Heart right ventricle (tissue), 16 donors: ENCODE measurements around the gene DSTYK. TPM values are rescaled to one million over a fixed set of nuclear protein-coding genes. Genes with fewer than 3 reads are reported as not detected.
"Not testable (repeated sequence)": the region's sequence is repeated elsewhere in the genome, so short reads cannot be mapped to it uniquely, and the experiment has no call there.

ENCODE experiments used
- ATAC-seq, 8 donors: fragments of 200-7000 bp; cut with Tn5 transposase; one replicate each; pipeline ENCODE4 v1.9.1; 2020; ENCODE audit warnings: mild to moderate bottlenecking in 8 of 8, moderate library complexity in 8 of 8, moderate number of reproducible peaks in 1 of 8
- DNase-seq, 2 donors: peaks; one replicate each; pipeline ENCODE4 v3.0.0-alpha.2; 2020
- H3K27ac ChIP-seq, 10 donors: fragments of 200-600 bp; sonication (generic) in 2 of 10; one replicate each; pipeline versions ENCODE4 v1.5.0 to v1.8.0; 2020 to 2022; ENCODE audit warnings: mild to moderate bottlenecking in 3 of 10
- H3K27me3 ChIP-seq, 7 donors: fragments of 200-600 bp; one replicate each; pipeline ENCODE4 v1.8.0; 2021 to 2022; ENCODE audit warnings: mild to moderate bottlenecking in 2 of 7
- H3K36me3 ChIP-seq, 9 donors: fragments of 200-600 bp; sonication (generic) in 1 of 9; one replicate each; pipeline versions ENCODE4 v1.5.0 to v1.8.0; 2020 to 2022; ENCODE audit warnings: mild to moderate bottlenecking in 2 of 9
- H3K4me1 ChIP-seq, 9 donors: fragments of 200-600 bp; sonication (generic) in 1 of 9; one replicate each; pipeline versions ENCODE4 v1.5.0 to v1.8.0; 2020 to 2022; ENCODE audit warnings: mild to moderate bottlenecking in 4 of 9
- H3K4me3 ChIP-seq, 10 donors: fragments of 200-600 bp; sonication (generic) in 2 of 10; one replicate each; pipeline versions ENCODE4 v1.5.0 to v1.8.0; 2020 to 2022; ENCODE audit warnings: mild to moderate bottlenecking in 7 of 10, moderate library complexity in 2 of 10
- H3K9me3 ChIP-seq, 11 donors: fragments of 200-600 bp in 10 of 11; sonication (generic) in 2 of 11; one replicate each; pipeline versions ENCODE4 v1.5.0 to v1.8.0; 2013 to 2022; ENCODE audit warnings: mild to moderate bottlenecking in 2 of 11, control low read depth in 1 of 11, moderate library complexity in 1 of 11
- WGBS, 2 donors: extraction: QIAGEN DNeasy Blood & Tissue Kit; methylation state at CpG; one replicate each; pipeline ENCODE4 v1.1.7; 2013; ENCODE audit warnings: inconsistent platforms in 1 of 2; 5-methylcytosine and 5-hydroxymethylcytosine counted together
- intact Hi-C, 10 donors: fragments of 100-400 bp; cut with DNase I; formaldehyde crosslinking; loops; one replicate each; pipeline versions ENCODE4 v1.11.1 to v1.14.2; 2022
- polyA plus RNA-seq, 2 donors: library from polyadenylated mRNA; stranded (reverse); fragments of 200-250 nt; gene quantifications; one replicate each; pipeline ENCODE4 v1.2.3, GENCODE V29; 2013
- total RNA-seq, 10 donors: library from RNA; stranded (reverse); fragmentation: NEBNext Ultra II Directional in 3 of 10; extraction: Animal tissue kit (Norgen Biotek cat#: 25700) in 3 of 10; gene quantifications; one replicate each; pipeline versions ENCODE4 v1.2.1 to v1.2.4, GENCODE V29; 2021 to 2023
- TF ChIP-seq, protein P1 (sequence below), 9 donors: fragments of 200-600 bp; sonication (generic) in 2 of 9; IDR thresholded peaks; one replicate each; pipeline versions ENCODE4 v1.5.0 to v1.8.0; 2021 to 2022; ENCODE audit warnings: antibody characterized with exemption in 9 of 9, mild to moderate bottlenecking in 5 of 9, moderate library complexity in 1 of 9
- donor health status: Arrhythmogenic right ventricular cardiomyopathy.
- donor health status: ischemic (EF 13 %, LVEDD 7.1; RV severe dilation, severe dysfunction).
- donor health status: healthy with polysubstance abuse.
- donor health status: DM: no; HTN: yes; CAD: no.
- donor health status: DM: no; HTN: no; CAD: no.
- donor health status: ischemic (EF 25% LVEDD 6.9; RV normal size, moderate dysfunction).
- donor health status: ischemic (EF 25% LVEDD 5.7; RV mildly dilated, moderate dysfunction).
- donor health status: healthy.
- donor health status: DM: yes; HTN: yes; CAD: no.
- donor health status: Ischemic cardiomyopathy.
- donor health status: ischemic (EF 35%, LVEDD 5.7; RV mildly dilated, moderate dysfunction).
- donor health status: nonischemic (EF 11% LVEDD 7.7; RV severe dilation, severe dysfunction).
- donor health status: DM: yes; HTN: yes; CAD: no.
- donor health status: PGD.
- donor health status: ischemic (EF 29% LVEDD 5.4; RV normal size, mild dysfunction).
- donor health status: nonischemic (EF 23%, LVEDD 6.1; RV moderate dilation, normal function).

DSTYK gene
- total and polyA plus RNA-seq, 12 donors: 2.6 to 9.5 (median 7.6) TPM

DNA sequence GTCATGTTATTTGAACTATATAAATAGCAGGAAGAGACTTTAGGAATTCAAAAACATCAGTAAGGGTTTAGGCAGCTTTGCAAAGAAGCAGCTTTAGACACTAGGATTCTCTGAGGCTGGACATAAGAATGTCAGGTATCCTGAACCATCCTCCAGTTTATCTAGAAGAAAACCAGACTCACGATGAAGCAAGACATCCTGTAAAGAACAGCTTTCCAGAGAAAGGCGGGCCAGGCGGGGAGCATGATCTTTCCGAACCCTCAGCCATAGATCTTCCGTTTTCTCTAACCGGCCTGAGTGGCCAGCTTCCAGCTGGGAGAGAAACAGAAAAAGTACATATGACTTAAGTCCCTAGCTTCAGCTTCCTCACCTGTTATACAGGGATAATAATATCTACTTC, 50.4 kb downstream of the DSTYK start:
- no peak for ATAC-seq
- TF ChIP-seq, protein P1, sequence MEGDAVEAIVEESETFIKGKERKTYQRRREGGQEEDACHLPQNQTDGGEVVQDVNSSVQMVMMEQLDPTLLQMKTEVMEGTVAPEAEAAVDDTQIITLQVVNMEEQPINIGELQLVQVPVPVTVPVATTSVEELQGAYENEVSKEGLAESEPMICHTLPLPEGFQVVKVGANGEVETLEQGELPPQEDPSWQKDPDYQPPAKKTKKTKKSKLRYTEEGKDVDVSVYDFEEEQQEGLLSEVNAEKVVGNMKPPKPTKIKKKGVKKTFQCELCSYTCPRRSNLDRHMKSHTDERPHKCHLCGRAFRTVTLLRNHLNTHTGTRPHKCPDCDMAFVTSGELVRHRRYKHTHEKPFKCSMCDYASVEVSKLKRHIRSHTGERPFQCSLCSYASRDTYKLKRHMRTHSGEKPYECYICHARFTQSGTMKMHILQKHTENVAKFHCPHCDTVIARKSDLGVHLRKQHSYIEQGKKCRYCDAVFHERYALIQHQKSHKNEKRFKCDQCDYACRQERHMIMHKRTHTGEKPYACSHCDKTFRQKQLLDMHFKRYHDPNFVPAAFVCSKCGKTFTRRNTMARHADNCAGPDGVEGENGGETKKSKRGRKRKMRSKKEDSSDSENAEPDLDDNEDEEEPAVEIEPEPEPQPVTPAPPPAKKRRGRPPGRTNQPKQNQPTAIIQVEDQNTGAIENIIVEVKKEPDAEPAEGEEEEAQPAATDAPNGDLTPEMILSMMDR (IDR thresholded peaks at IDR 0.05): no peak

GRCh38 chr1:205158048-205158616, 53.4 kb downstream of the DSTYK start:
- no peak for DNase-seq
- Histone ChIP-seq H3K27me3 (no peaks in the 10 kb centered on the region), H3K36me3 (peaks cover 3 to 100% (median 64%) of the 10 kb centered on the region in 9 donors), H3K27ac (no peak overlapping the region), H3K4me1 (no peaks in the 10 kb centered on the region), H3K4me3 (no peak overlapping the region), H3K9me3 (peaks cover 0 to 13% (median 0%) of the 10 kb centered on the region in 11 donors)
- intact Hi-C loops: no loop called here
- no peak for ATAC-seq
- TF ChIP-seq, protein P1 (IDR thresholded peaks at IDR 0.05): no peak
- 95 to 99% methylated on average over 2 of the region's 2 CpGs for WGBS, 2 donors

More for the DNA sequence above, 50.4 kb downstream of the DSTYK start:
- Histone ChIP-seq H3K4me3 (no peak overlapping the region), H3K4me1 (no peaks in the 10 kb centered on the region), H3K27me3 (no peaks in the 10 kb centered on the region), H3K27ac (no peak overlapping the region), H3K36me3 (peaks cover 2 to 97% (median 61%) of the 10 kb centered on the region in 9 donors), H3K9me3 (peaks cover 0 to 8% (median 0%) of the 10 kb centered on the region in 11 donors)
- intact Hi-C loops: no loop called here
- DNase-seq: no peak
- 90 to 95% methylated on average over 6 of the region's 6 CpGs for WGBS, 2 donors

DNA sequence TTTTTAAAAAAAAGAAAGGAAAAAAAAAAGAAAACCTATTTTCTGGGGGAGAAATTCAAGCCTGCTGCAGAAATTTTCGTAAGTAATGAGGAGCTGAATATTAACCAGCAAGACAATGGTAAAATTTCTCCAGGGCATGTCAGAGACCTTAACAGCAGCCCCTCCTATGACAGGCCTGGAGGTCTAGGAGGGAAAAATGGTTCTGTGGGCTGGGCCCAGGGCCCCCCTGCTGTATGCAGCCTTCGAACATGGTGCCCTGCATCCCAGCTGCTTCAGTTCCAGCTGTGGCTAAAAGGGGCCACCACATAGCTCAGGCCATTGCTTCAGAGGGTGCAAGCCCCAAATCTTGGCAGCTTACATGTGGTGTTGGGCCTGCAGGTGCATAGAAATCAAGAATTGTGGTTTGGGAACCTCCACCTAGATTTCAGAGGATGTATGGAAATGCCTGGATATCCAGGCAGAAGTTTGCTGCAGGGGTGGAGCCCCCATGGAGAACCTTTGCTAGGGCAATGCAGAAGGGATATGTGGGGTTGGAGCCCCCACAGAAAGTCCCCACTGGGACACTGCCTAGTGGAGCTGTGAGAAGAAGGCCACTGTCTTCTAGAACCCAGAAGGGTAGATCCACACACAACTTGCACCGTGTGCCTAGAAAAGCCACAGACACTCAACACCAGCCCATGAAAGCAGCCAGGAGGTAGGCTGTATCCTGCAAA, 55.7 kb downstream of the DSTYK start:
- DNase-seq, H3K4me3 ChIP-seq, ATAC-seq, H3K4me1 ChIP-seq, H3K27ac ChIP-seq, intact Hi-C loops, H3K27me3 ChIP-seq: not testable (repeated sequence)
- WGBS, 2 donors: 83 to 100% methylated on average over 3 of the region's 3 CpGs
- H3K9me3 ChIP-seq: peaks cover 0 to 13% (median 0%) of the 10 kb centered on the region in 11 donors
- H3K36me3 ChIP-seq: peaks cover 3 to 99% (median 50%) of the 10 kb centered on the region in 9 donors

- ATAC-seq (no peak), DNase-seq (no peak)
- Histone ChIP-seq H3K27ac (no peak overlapping the region), H3K4me1 (peaks cover 0 to 2% (median 0%) of the 10 kb centered on the region in 9 donors), H3K27me3 (no peaks in the 10 kb centered on the region), H3K36me3 (peaks cover 0 to 99% (median 33%) of the 10 kb centered on the region in 9 donors), H3K4me3 (no peak overlapping the region), H3K9me3 (peaks cover 0 to 13% (median 0%) of the 10 kb centered on the region in 11 donors)
- intact Hi-C loops: no loop called here
- TF ChIP-seq, protein P1 (IDR thresholded peaks at IDR 0.05): no peak
- 97 to 98% methylated on average over 4 of the region's 4 CpGs for WGBS, 2 donors
These were observed 59.0 kb downstream of the DSTYK start for GRCh38 chr1:205152505-205152904.
